Measurements from ENCODE around the gene HDAC8.

The HDAC8 gene

DNA sequence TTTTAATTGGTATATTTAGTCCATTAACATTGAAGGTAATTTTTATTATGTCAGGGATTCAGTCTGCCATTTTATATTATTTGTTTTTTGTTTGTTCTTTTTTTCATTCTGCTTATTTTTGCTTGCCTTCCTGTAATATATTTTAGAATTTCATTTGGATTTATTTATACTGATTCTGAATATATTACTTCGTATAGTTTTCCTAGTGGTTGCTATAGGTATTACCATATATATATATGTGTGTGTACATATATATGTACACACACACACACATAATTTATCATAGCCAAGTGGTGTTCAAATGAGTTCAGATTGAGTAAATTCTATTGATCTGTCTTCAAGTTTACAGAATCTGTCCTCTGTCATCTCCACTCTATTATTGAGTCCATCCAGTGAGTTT is 278.1 kb downstream of the HDAC8 start:
- no peak for DNase-seq

DNA sequence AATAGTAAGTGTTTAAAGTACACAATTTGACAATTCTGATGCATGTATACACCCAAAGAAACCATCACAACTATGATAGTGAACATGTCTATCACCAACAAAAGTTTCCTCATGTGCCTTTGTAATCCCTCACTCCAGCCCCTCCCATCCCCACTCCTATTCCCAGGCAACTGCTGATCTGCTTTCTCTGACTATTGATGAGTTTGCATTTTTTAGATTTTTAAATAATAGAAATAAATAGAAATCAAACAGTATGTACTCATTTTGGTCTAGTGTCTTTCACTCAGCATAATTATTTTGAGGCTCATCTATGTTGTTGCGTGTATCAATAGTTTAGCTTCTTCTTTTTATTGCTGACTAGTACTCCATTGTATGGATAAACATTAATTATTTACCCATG is 290.3 kb downstream of the HDAC8 start:
- DNase-seq = no peak

- DNase-seq = no peak
Observed at GRCh38 chrX:72280321-72280845, 292.3 kb downstream of the HDAC8 start.

All from right kidney (tissue), 1 donor.